ENCODE data around the gene ASCC1.
"Not testable (repeated sequence)": the region's sequence is repeated elsewhere in the genome, so short reads cannot be mapped to it uniquely, and the experiment has no call there.

ASCC1 gene

GRCh38 chr10:72219235-72219814 lies 3.2 kb upstream of the ASCC1 start:
- DNase-seq: no peak

DNA sequence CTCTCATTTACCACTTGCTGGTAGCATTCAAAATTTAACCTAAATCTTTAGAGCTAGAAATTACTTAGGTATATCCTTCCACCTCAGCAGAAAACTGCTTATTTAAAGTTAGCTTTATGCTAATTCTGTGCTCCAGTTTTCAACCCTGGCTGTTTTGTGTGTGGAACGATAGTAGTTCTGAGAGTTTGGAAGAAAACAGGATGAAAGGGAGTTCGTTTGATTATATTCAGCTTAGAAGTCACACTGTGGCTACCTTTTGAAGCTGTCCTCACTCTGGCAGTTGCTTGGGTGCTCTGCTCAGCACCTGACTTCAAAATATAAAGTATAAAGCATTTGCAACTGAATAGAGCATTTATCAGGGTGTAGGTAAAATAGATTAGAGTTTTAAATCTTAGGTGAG lies 2.6 kb upstream of the ASCC1 start:
- no peak for DNase-seq

DNA sequence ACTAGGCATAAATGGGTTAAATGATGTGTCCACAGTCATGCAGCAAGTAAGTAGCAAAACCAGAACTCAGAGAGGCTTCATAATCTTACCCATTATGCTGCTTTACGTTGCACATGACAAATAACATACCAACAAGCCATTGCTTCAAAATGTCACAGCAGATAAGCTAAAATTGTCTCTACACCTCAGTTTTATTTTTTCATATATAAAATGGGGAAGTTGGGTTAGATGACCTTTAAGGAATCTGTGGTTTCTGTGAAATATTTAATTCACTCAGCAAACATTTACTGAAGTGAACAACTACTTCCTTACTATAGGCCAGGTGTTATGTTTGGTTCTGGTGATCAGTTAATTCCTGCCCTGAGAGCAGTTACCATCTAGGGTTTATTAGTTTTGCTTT lies 2.2 kb upstream of the ASCC1 start:
- DNase-seq: no peak

- not testable (repeated sequence) for DNase-seq
These were observed 4.2 kb downstream of the ASCC1 start for GRCh38 chr10:72211832-72212231.

DNA sequence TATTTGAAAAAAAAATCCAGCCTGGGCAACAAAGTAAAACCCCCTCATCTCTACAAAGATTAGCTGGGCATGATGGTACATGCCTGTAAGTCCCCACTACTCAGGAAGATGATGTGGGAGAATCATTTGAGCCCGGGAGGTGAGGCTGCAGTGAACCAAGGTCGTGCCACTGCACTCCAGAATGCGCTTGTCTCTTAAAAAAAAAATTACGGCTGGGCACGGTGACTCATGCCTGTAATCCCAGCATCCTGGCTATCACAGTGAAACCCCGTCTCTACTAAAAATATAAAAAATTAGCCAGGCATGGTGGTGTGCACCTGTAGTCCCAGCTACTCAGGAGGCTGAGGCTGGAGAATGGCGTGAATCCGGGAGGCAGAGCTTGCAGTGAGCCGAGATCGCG lies 4.7 kb downstream of the ASCC1 start:
- not testable (repeated sequence) for DNase-seq

DNA sequence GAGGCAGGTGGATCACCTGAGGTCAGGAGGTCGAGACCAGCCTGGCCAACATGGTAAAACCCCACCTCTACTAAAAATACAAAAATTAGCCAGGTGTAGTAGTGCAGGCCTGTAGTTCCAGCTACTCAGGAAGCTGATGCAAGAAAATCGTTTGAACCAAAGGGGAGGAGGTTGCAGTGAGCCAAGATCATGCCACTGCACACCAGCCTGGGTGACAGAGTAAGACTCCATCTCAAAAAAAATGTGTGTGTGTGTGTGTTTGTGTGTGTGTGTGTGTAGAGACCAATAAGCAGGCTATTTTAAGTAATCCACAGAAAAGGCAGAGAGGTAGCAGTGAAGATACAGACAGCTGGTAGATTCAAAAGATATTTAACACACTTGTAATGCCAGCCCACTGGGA lies 7.5 kb downstream of the ASCC1 start:
- not testable (repeated sequence) for DNase-seq

GRCh38 chr10:72206511-72207229 lies 9.4 kb downstream of the ASCC1 start:
- no peak for DNase-seq

GRCh38 chr10:72204724-72205123 lies 11.4 kb downstream of the ASCC1 start:
- DNase-seq: no peak

GRCh38 chr10:72204296-72204695 lies 11.8 kb downstream of the ASCC1 start:
- DNase-seq: no peak

GRCh38 chr10:72201293-72201692 lies 14.8 kb downstream of the ASCC1 start:
- no peak for DNase-seq

- no peak for DNase-seq
These were observed 15.2 kb downstream of the ASCC1 start for GRCh38 chr10:72200883-72201282.

DNA sequence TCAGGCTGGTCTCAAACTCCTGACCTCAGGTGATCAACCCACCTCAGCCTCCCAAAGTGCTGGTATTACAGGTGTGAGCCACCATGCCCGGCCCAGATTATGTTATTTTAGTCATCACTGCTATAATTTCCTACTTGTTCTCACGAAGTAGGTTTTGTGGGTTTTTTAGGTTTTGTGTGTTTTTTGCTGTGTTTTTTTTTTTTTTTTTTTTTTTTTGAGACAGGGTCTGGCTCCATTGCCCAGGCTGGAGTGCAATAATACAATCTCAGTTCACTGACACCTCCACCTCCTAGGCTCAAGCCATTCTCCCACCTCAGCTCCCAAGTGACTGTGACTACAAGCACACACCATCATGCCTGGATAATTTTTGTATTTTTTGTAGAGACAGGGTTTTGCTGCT lies 21.1 kb downstream of the ASCC1 start:
- no peak for DNase-seq

GRCh38 chr10:72186982-72187330 lies 29.1 kb downstream of the ASCC1 start:
- no peak for DNase-seq

GRCh38 chr10:72186258-72186981 lies 29.7 kb downstream of the ASCC1 start:
- DNase-seq: no peak

GRCh38 chr10:72184156-72184555 lies 31.9 kb downstream of the ASCC1 start:
- no peak for DNase-seq

DNA sequence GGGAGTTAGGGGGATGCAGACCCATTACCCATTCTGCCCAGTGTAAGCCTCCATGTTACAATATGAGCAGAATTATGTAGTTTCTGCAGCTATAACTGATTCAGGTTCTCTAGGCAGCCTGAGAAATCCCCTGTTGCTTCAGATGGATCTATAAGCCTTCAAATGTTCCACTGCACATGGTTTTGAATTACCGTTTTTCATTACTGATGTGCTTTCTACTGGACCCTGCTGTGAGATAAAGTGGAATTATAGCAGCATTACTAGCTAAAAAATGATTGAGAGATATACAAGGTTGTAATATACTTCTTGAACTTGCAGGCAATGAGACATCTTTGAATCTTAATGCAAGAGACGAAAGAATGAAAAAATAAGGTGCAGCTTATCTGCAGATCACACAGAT lies 38.6 kb downstream of the ASCC1 start:
- DNase-seq: no peak

GRCh38 chr10:72176701-72177100 lies 39.4 kb downstream of the ASCC1 start:
- no peak for DNase-seq

- no peak for DNase-seq
These were observed 40.9 kb downstream of the ASCC1 start for GRCh38 chr10:72175149-72175548.

DNA sequence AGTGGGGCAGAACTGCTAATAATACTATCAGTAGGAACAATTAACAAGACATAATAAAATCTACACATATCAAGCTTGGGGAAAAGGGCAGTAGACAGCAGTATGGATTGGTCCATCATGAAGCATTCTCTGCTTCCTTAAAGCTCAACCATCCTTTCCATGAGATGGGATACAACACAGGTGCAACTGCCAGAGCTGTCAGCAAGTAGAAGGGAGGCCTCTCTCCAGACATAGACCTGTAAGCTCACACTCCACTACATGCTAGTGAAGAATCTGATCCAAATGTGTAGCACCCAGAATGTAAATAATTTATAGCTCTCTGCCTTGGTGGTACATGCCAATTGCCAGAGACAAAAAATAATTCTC lies 41.8 kb downstream of the ASCC1 start:
- DNase-seq: no peak

DNA sequence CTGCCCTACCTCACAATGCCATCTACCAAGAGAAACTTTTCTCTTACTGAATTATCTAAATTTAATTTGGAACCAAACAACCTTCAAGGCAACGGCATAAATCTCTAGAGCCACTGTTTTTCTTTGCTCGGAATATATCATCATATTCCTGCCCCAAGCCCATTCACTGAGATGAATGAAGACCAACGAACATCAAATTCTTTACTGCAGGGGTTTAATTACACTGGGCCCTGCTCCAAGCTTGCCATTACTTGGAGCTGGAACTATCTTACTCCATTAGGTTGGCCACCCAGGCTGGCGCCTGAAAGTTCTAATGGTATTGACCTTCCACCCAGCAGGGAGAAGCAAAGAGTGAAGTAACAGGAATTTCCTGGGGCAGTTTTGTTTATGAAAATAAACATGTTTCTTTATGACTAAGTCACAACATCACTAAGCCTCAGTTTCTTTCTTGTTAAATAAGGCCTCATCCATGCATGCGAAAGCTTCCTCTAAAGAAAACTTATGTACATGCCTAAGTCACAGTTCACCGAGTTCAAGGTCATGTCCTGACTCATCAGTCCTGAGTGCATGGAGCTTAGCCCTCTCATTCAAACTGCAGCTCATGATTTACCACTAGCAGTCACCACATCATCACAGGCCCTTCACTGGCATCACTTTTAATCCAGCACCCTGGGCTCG lies 42.3 kb downstream of the ASCC1 start:
- DNase-seq: no peak

DNA sequence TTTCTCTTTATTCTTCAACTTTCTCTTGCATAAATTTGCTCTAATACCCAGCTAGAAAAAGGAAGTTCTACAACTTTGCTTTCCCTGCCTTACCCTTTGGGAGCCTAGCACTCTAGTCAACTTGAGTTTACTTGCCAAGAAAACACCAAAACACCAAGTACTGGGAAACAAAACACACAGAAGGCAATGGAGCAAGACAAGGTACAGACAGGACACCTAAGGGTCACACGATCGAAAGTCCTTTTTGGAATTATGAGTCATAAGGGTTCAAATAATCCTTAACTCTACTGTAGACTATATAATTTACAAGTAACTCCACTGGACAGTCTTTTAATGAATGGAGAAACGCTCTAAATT lies 42.8 kb downstream of the ASCC1 start:
- DNase-seq: no peak

- DNase-seq: no peak
These were observed 44.9 kb downstream of the ASCC1 start for GRCh38 chr10:72171175-72171630.

- DNase-seq: no peak
These were observed 45.3 kb downstream of the ASCC1 start for GRCh38 chr10:72170733-72171132.

- DNase-seq: no peak
These were observed 45.8 kb downstream of the ASCC1 start for GRCh38 chr10:72170263-72170662.

Measured in NCI-H1694 treated with DMSO at 0.1 percent for 48 hours (cell line).